NCI-H2227 treated with DMSO at 0.1 percent for 48 hours (cell line): ENCODE data around the gene CDK11A.
"Not testable (repeated sequence)": the region's sequence is repeated elsewhere in the genome, so short reads cannot be mapped to it uniquely, and the experiment has no call there.

ENCODE experiments used
- DNase-seq: peaks from one replicate; lab custom pipeline; 2025; lab: John Stamatoyannopoulos, UW

CDK11A gene

DNA sequence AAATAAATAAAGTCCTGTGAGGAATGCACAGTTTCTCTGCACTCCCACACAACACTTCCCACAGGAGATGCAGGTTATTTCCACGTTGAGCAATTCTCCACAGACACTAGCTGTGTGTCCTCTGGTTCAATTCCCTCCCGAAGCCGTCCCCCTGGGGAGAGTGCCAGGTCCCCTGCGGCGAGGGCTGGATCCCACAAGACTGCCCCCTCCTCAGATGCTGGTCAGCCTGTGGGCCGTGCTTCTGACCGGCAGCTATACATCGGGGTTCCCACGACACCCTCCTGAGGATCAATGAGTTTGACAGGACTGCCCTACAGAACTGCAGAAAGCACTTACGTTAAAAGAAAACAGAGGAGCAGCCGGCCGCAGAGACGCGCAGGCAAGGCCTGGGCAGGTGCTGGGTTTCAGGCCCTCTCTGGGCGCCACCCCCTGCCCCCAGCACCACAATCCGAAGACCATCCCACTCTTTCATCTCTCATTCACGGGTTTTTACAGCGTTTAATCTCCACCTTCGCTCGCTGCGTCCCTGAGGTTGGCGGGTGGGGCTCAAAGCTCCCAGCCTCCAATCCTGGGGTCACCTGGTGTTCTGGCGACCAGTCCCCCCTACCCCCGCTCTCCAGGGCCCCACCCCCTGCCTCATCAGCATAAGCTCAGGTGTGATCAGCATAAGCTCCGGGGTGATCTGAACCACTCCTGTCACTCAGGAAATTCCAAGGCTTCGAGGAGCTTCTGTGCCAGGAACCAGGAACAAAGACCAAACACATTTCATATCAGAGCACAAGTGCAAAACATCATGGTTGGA lies 40.9 kb downstream of the CDK11A start:
- DNase-seq, result no peak

DNA sequence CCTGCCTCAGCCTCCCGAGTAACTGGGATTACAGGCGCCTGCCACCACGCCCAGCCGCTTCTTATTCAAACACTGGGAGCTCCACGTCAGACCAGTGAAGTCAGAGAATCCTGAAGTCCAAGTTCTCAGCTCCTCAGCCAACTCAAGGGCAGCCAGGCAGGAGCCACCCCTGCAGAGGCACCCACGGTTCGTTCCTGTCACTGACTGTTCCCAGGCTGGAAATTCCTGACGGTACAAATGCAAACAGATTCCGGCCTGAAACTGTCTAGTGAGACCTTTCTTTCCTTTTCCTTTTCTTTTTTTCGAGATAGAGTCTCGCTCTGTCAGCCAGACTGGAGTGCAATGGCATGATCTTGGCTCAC lies 43.3 kb downstream of the CDK11A start:
- no peak for DNase-seq

DNA sequence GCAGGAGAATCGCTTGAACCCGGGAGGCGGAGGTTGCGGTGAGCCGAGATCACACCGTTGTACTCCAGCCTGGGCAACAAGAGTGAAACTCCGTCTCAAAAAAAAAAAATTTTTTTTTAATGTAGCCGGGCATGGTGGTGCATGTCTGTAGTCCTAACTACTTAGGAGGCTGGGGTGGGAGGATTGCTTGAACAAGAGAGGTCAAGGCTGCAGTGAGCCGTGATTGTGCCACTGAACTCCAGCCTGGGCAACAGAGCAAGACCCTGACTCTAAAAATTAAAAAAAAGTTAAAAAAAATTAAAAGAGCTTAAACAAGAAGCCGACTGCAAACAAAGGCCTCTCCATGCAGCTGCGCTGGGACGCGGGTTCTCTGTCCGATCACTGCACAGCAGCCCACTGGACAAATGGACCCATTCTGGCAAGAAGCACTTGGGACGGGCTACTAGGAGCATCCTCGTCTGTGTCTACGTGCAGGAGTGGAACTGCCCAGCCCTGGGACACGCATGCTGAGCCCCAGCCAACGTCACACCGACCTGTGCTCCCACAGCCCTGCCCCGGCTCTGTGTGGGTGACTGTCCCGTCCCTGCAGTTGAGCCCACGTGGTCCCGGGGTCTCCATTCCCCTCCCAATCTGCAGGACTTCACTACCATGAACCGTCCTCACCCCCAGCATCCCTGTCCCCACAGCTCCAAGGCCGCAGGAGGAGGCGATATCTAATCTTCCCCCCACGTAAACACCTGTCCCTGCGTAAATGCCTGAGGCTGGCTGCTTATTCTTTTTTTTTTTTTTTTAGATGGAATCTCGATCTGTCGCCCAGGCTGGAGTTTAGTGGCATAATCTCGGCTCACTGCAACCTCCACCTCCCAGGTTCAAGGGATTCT lies 43.9 kb downstream of the CDK11A start:
- DNase-seq, result no peak

DNA sequence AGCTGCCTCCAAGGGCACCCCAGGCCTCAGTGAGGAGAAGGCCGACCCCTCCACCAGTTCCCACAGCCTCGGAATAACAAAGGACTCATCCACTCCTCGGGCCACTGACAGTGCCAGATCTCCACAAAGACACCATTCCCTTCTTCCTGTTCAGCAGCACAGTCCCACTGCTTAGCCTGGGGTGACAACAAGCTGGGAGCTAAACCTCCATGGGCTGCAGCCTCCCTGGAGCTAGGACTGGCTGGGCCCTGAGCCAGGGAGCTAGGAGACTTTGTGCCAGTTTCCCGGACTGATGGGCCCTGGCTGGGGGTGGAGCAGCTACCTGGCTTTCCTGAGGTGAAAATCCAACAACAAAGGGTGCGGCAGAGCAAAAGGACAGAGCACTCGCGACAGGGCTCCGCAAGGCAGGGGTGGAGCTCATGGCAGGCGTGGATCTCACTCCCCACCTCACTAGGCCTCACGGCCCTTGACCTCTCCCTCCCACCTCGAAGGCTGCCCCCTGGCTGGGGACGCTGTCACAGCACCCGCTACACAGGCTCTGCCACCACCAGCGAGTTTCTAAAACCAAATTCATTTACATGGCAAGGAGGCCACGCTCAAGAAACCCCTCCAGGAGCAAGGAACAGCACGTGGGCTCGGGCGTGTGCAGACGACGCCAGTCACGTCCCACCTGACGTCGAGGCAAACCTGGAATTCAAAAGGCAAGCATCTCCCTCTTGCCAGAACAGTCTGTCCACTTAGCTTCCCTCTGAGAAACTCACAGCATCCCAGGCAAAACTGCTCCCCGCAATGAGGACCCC lies 45.4 kb downstream of the CDK11A start:
- no peak for DNase-seq

DNA sequence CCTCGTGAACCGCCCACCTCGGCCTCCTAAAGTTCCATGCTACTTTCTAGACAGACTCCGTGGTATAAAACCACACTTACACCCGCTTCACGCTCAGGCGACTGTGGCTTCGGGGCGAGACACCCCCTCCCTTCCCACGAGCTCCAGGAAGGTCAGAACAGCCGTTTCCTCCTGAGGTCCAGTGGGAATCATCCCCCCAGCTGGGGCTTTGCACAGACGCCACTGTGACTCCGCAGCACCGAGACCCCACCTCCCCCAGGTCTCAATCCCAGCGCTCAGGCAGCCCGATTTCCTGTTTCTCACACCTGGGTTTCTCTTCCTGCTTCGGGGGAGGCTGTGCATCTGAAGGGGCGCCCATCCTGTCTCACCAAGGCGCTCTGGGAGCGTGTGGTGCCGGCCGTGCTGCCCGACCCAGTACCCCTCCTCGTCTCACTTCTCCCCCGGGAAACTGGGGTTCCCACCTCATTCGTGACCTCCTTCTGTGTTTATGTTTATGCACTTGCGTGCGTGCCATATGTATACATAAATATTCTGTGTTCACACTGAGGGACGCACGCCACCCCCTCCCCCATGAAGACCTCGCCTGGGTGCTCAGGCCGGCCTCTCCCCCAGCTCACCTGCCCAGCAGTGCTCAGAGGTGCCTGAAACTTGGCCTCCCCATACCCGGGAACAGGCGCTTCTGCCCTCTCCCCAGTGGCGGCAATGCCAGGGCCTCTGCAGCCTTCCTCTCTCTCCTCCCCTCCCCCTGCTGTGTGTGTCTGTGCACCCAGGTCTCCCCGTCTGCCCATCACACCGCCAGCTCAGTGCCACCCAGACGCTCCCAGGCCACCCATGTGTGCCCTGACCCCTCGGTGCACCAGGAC lies 46.2 kb downstream of the CDK11A start:
- no peak for DNase-seq

DNA sequence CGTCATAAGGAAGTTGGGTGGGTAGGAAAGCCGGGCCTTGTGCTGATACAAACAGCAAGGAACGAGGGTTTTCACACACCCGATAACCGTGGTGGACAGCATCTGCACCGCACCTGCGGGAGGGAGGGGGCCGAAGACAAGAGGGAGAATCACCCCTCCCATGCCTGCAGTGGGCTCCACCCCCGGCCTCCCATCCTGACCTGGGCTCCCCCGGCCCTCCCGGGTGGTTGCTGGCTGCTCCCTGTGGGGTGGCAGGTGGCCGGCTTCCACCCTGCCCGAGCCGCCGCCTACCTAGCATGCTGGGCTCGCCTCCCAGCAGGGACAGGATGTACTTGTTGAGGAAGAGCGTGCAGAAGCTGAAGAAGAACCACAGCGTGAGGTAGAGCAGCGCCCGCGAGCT lies 48.1 kb downstream of the CDK11A start:
- not testable (repeated sequence) for DNase-seq

DNA sequence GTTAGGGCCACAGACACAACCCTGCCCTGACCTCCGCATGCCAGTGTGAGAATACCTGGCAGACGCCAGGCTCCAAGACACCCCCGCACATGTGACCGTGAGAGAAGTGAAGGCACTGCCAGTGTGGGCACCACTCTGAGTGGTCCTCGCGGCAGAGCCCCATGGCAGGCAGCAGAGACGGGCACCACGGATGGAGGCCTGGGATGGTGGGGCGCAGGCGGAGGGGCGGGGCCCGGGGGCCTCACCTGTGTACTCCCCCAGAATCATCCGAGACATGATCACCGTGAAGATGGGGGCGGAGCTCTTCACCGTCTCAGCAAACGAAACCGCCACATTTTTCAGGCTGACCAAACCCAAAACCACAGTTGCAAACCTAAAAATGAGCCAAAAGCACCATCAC lies 48.9 kb downstream of the CDK11A start:
- not testable (repeated sequence) for DNase-seq

DNA sequence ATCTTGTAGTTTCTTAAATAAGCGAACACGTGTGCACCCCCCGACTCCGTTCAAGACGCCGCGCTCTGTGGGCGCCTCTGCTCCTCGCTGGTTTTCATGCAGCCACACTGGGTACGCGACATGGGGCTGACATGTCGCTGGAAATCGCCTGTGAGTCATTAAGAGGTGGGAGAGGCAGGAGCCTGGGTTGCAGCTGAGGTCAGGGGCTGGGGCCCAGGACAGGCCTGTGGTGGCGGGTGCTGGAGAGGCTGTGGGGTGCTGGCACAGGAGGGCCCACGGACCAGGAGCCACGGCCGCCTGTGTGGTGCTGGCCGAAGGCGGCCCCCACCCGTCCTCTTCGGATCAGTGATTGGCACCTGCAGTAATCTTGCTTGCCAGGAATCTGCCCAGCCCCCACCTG lies 49.4 kb downstream of the CDK11A start:
- DNase-seq, result not testable (repeated sequence)

DNA sequence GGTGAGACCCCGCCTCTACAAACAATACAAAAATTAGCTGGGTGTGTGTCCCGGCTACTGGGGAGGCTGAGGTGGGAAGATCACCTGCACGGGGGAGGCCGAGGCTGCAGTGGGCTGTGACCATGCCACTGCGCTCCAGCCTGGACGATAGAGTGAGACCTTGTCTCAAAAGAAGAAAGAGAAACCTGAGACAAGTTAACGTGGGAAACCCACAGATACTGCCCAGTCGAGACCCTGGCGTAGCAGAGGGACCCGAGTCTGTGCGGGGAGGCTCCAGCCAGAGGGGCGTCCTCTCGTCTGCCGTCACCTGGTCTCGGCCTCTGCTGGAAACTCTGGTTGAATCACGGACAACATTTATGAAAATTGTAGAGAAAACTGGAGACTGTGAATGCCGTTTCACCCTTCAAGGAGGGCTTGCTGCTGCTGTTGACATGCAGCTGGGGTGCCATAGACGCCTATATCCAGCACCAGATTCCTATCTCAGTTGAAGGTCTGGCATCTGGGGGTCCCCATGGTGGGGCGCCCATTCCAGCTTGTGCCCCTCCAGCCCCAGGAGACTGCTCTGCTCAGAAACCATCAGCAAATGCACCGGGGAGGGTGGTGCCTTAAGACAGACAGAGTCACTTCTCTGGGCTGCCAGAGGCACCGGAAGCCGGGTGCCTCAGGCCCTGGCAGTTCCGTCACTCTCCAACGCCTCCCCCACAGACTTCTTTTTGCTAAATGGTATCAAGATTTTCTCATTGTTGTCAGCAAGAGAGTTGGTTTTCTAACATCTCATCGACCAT lies 51.8 kb downstream of the CDK11A start:
- no peak for DNase-seq

DNA sequence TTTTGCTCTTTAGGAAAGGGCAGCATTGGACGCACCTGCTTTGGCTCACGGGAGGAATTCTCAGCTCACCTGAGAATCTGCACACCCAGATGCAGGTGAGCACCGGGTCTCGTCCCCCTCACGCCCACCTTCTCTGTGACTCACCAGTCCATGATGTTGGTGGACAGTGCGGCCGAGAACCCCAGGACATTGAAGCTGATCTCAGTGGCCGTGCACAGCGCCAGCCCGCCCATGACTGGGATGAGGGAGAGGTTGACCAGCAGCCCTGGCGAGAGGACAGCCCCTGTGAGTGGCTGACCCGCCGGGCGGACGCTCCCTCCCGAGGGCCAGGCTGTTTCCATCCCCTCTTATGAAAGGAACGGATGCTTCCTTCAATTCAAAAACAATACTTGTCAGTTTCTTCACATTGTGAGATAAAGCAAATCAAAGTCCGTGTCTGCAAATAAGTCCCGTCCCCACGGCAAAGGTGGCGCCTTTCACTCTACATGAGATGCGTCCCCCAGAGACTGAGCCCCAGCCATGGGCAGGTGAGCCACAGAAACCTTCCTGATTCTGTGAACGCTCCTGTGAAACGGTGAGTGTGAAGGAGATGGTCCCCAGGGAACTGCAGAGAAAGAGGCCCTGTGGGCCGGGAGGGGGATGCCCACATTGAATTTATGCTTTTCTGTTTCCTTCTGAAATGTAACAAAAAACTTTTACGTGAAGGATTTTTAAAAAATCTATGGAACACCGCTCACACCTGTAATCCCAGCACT lies 52.6 kb downstream of the CDK11A start:
- DNase-seq, result no peak

DNA sequence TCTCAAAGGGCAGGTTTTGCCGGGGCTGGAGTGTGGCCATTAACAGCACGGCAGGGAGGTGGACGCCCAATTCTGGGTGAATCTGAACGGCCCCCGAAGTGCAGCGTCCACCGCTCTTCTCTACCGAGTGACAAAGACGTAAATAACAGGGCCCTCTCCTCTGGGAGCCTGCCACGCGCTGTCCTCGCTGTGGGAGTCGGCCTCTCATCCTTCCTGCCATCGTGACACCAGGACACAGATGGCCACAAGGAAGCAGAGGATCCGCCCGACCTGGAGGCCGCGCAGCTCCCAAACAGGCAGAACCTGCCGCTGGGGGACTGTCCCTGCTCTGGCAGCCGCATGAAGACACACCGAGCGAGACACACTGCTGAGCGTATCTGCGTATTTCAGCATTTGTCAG lies 53.3 kb downstream of the CDK11A start:
- DNase-seq, result no peak

DNA sequence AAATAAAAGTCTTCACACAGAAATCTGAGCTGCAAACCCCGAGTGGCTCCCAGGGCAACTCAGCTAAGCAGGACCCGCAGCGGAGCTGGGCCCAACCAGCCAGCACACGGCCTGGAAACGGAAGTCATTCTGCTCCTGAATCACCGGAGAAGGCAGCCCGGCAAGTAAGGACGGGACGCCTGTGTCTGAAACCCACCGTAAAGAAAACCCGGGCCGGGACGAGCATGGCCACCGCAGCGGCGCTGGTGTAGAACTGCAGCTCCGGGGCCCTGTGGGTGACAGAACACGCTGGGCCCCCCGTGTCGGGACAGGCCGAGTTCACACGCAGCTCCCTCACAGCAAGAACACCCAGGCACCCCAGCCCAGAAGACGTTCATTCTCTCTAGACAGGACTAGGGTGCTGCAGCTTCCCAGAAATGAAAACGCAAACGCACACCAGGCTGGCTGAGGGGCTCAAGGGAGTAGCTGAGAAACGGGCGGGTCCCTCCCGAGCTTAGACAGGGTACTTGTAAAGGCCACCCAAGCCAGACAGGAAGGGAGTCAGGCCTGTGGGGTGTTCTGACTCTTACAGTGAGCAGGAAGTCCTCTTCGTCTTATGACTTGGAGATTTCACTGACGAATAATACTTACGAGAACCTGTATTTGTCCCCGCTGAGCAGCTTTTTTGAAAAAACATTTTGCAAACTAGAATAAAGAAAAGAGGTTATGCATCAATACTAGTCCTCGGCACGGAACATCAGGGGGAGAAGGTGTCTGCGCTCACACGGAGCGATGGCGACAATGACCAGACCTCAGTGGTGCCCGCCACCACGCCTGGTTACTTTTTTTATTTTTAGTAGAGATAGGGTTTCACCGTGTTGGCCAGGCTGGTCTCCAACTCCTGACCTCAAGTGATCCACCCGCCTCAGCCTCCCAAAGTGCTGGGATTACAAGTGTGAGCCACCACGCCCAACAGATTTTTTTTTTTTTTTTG lies 54.4 kb downstream of the CDK11A start:
- DNase-seq, result no peak

DNA sequence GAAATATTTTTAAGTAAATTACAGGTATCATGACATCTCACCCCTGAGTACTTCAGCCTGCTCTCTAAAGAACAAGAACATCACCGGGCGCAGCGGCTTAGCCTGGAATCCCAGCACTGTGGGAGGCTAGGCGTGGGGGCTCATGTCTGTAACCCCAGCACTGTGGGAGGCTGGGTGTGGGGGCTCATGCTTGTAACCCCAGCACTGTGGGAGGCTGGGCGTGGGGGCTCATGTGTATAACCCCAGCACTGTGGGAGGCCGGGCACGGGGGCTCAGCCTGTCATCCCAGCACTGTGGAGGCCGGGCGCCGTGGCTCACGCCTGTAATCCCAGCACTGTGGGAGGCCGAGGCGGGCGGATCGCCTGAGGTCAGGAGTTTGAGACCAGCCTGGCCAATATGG lies 57.6 kb downstream of the CDK11A start:
- DNase-seq, result no peak

DNA sequence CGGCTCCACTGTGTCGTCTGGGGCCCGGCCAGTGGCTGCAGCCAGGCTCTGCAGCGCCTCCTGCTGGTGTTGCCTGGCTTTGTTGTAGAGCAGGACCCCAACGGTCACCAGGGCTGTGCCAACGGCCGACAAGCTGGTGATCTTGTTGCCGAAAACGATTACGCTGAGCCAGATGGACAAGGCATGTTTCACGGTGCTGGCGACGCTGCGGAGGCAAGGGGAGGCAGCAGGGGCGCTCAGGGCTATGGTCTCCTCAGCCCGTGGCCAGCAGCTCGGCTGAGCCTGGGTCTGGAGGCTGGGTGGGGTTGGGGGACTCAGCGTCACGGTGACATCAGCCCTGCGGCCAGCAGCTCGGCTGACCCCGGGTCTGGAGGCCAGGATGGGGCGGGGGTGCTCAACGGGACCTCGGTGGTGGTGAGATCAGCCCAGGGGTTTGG lies 58.3 kb downstream of the CDK11A start:
- DNase-seq, result no peak

DNA sequence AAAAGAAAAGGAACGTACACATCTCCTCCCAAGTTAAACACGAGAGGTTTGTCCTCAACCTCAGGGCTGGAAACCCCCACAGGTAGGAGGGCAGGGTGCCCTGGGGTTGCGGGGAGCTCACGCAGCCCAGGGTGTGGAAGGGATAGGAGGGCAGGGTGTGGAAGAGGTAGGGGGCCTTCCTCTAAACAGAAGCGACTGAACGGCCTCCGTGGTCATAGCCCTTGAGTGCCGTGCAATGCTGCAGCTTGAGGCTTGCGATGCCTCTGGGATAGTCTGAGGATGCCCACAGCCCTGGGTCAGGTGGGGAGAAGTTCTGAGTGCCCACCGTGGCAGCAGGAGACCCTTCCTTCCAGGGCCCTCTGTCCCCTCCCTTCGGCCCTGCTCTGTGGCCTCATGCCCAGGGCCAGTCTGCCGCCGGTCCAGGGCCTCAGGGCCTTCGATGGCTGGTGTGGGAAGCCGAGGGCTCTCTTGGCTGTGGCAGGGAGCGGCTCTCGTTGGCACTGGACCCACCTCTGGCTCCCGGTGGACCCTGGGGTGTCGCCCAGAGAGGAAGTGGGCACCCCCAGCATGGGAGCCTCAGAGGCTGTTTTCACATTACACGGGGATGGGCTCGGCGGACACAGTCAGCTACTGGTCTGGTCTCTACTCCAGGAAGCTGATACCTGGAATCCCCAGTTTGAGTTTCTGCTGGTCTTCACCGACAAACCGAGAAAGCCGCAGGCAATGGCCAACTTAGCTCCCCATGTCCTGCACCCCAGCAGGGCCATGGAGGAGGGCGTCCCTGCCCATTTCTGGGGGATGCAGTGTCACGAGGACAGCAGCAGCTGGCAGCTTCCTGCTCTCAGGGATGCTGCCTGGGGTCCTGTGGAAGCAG lies 59.0 kb downstream of the CDK11A start:
- DNase-seq, result no peak

DNA sequence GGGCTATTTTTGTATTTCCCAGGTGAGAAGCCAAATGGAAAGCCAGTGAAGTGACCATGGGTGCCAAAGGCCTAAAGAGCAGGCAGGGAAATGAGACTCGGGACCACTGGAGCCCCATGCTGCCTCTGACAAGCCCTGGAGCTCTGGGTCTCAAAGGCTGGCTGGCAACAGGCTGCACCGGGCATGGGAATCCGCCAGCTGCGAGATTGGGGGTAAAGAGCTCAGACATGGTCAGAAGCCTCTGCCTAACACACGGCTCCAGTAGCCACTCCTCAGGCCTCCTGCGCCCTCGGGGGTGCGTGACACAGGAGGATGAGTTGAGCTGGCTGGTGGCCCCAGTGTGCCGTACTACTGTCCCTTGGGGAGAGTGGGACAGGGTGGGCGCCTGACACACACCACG lies 59.8 kb downstream of the CDK11A start:
- DNase-seq, result not testable (repeated sequence)

DNA sequence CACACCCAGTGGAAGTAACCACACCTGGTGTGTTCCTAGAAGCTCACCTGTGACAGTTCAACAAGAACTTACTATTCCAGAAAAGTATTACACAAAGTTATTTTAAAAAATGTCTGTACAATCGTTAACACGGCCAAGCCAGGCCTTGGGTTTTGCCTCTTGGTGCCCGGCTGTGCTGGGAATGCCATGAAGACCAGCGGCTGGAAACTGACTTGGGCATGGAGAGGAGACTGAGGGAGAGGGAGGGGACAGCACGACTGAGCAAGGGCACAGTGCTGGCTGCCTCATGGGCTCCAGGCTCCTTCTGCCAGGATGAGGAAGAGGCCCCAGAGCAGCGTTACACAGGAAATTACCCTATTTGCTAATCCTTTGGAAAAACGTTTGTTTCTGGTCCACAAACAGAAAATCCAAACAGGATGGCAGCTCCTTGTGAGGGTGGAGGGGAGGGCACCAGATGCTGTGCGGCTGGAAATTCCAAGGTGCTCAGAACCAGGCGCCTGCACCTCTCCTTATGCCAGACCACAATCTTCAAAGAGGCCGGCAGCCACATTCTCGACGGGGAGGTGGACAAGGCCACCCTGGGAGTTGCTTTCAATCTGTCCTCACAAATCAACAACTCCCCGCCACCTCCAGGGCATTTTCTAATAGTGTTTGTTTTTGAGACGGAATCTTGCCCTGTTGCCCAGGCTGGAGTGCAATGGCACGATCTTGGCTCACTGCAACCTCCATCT lies 61.2 kb downstream of the CDK11A start:
- DNase-seq, result not testable (repeated sequence)
